Umbilical cord (tissue), 2 donors: ENCODE data around the gene PASK. TPM values are rescaled to one million over a fixed set of nuclear protein-coding genes. Genes with fewer than 3 reads are reported as not detected.

ENCODE experiments used
- DNase-seq: peaks from one replicate; pipeline ENCODE4 v3.0.0-alpha.2; 2015; ENCODE audit warnings: low spot score
- total RNA-seq: library from RNA; depleted of rRNA; stranded (reverse); fragments of >200 nt; gene quantifications from one replicate; pipeline ENCODE4 v1.2.3, GENCODE V29; 2014; ENCODE audit warnings: low replicate concordance; ENCODE audit not compliant: insufficient read depth

PASK gene
- total RNA-seq, 1 donor from 2014 or later: 3.1 TPM

GRCh38 chr2:241126771-241127202 lies 22.5 kb downstream of the PASK start:
- no peak for DNase-seq

DNA sequence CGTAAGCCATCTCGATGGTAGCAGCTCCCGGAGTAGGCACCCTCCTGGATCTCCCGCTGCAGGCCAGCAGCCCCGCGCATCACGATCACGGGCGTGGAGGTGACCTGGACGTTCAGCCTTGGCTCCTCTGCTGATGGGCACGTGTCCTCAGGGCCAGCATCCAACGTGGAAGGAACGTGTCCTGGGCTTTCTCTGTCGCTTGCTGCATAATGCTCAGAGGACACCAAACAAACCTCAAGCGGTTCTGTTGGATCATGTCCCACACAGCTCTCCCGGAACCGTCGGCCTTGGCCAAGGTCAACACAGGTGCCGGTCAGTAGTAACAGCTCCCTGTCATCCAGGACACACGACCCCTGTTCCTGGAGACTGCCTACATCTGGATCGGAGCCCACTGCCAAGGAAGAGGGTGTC lies 23.1 kb downstream of the PASK start:
- no peak for DNase-seq

- no peak for DNase-seq
These were observed 23.6 kb downstream of the PASK start for GRCh38 chr2:241125626-241126025.

GRCh38 chr2:241123816-241124536 lies 25.3 kb downstream of the PASK start:
- DNase-seq: no peak

DNA sequence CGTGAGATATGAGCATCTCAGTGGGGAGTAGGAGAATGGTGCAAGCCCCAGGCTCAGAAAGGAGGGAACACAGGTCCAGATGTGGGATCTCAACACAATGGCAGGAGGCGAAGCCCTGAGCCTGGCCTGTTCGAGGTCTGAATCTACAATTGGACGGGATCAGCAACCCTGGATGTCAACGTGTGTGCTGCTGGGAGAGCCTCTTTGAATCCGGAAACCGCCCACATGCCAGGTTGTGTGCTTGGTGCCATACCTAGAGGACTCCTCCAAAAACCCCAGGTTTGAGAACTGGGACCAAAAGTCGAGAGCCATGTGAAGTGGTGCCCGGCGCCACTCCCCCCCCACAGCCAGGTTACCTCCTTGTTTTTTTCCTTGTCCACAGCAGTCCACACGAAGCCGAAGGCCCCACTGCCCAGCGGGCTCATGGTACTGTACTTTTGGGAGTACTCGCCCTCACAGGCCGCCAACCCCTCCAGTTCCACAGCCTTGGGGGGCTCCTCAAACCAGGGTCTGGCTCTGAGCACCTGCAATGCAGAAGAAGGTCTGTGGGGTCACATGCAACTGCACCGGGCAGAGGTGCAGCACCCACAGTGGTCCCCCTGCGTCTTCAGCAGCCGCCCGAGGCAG lies 26.8 kb downstream of the PASK start:
- DNase-seq: no peak

DNA sequence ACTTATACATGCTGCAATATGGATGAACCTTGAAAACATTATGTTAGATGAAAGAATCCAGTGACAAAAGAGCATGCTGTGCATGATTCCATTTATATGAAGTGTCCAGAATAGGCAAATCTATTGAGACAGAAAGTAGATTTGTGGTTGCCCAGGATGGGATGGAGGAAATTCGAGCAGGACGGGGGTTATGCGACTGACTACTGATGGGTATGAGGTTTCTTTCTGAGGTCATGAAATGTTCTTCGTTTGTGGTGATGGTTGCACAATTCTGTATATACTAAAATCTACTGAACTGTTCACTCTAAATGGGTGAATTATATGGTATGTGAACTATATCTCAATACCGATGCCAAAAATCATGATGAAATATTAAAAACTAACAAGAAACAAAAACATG lies 28.3 kb downstream of the PASK start:
- no peak for DNase-seq

DNA sequence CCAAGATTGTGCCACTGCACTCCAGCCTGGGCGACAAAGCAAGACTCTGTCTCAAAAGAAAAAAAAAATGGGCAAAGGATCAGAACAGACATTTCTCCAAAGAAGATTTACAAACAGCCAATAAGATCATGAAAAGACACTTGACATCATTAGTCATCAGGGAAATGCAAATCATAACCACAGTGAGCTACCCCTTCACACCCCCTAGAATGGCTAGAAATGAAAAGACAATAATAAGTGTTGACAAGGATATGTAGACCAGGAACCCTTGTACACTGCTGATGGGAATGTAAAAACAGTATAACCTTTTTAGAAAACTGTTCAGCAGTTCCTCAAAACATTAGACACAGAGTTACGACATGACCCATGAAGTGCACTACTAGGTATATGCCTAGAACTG lies 28.8 kb downstream of the PASK start:
- no peak for DNase-seq

- DNase-seq: no peak
These were observed 30.4 kb downstream of the PASK start for GRCh38 chr2:241118737-241119505.

DNA sequence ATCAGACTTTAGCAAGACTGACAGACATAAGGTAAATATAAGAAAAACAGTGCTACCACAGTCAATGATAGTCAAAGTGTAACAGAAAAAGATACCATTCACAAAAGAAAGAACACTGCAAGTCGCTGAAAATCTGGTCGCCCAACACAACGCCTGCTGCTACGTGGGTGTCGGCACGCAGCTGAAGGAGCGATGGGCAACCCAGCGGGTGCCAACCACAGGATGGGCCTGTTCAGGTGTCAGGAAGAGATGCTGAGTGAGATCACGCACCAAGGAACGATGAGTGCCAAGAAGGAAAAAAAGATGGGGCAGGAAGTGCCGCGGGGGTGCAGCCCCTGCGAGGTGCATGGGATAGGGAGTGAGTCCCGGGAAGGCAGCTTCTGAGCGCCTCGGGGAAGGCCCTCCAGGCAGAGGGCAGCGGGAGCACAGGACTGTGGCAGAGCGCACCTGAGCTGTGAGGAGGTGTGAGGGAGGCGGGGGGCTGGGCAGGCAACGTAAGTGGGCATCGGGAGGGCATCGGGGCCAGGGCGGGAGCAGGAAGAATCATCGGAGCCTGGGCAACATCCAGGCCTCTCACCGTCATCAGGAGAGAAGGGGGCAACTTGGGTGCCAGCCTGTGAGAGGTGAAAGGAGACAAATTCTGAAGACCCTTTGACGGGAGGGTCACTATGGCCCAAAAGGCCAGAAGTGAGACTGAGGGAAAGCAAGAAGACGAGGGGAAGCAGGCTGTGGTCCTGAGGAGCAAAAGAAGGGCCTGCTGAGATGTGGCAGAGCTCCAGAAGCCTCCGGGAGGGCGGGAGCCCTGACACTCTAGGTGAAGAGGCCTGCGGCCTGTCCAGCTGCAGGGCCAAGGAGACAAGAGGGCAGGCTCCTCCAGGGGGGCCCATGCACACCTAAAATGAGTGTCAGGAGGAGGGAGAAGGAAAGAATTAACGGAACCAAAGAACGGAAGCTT lies 32.4 kb downstream of the PASK start:
- no peak for DNase-seq

DNA sequence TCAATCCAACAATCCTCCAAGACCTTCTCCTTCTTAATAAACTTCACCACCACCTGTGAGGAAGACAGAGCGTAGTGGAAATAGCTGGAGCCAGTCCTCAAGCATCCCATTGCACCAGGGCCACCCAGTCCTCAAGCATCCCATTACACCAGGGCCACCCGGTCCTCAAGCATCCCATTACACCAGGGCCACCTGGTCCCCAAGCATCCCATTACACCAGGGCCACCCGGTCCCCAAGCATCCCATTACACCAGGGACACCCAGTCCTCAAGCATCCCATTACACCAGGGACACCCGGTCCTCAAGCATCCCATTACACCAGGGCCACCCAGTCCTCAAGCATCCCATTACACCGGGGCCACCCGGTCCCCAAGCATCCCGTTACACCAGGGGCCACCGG lies 33.9 kb downstream of the PASK start:
- no peak for DNase-seq

DNA sequence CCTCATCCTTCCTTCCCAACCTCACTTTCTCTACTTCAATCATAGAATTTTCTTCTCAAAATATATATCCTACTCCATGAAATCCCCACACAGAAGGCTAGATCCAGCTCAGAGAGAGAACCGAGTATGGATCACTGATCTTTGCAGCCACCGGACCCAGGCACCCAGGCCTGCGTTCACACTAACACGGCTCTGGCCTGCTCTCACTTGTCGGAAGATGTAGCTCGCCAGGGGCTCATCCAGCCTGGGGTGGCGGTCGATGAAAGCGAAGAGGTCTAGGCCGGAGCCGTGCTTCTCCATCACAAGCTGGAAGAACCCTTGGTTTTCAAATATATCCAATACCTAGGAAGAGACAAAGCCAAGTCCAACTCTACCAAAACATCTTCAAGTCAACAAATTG lies 34.4 kb downstream of the PASK start:
- no peak for DNase-seq

- no peak for DNase-seq
These were observed 36.7 kb downstream of the PASK start for GRCh38 chr2:241112592-241112991.

DNA sequence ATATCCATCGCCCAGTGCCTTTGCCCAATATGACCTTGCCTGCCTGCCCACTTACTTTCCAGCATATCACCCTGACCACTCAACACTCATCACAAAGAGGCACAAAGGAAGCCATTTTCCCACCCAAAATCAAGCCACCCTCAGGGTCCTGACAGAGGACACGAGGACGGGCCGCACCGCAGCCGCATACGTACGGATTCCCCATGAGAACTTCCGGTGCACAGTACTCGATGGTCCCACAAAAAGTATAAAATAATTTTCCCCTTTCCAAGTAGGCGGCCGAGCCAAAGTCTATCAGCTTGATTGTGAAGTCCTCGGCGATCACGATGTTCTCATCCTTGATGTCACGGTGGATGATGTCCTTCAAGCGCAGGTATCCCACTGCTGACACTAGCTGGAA lies 37.2 kb downstream of the PASK start:
- DNase-seq: no peak

GRCh38 chr2:241111440-241111805 lies 37.8 kb downstream of the PASK start:
- DNase-seq: no peak

GRCh38 chr2:241110607-241111439 lies 38.4 kb downstream of the PASK start:
- DNase-seq: no peak

DNA sequence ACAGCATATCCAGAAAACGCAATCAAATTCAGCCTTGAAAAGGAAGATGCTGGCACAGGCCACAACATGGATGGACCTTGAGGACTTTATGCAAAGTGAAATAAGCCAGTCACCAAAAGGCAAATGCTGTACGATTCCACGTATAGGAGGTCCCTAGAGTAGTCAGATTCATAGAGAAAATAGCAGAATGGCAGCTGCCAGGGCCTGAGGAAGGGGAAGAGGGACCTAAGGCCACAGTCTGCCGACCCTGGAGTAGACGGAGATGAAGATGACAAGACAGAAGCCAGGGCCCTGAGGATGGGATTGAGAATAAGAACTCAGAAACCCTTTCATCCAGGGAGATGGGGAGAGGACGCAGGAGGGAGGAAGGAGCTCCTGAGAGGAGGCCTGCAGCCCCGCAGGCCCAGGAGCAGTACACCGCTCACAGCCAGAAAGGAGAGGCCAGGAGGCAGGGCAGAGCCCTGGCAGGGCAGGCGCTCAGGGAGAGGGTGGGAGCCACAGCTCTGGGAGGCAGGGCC lies 39.1 kb downstream of the PASK start:
- no peak for DNase-seq

- no peak for DNase-seq
These were observed 39.8 kb downstream of the PASK start for GRCh38 chr2:241109210-241110088.

- DNase-seq: no peak
These were observed 40.7 kb downstream of the PASK start for GRCh38 chr2:241108271-241109209.
